Renal cortex interstitium (tissue), 11 donors: ENCODE data around the gene ACTA2. TPM values are rescaled to one million over a fixed set of nuclear protein-coding genes. Genes with fewer than 3 reads are reported as not detected.
"Not testable (repeated sequence)": the region's sequence is repeated elsewhere in the genome, so short reads cannot be mapped to it uniquely, and the experiment has no call there.

Experiments
- DNase-seq, 11 donors: peaks; one replicate each; pipeline ENCODE4 v3.0.0-alpha.2; 2013; ENCODE audit warnings: low read depth in 9 of 11, low spot score in 4 of 11; ENCODE audit errors: extremely low read depth in 1 of 11
- polyA plus RNA-seq, 3 donors: library from polyadenylated mRNA; unstranded; fragments of 120-200 nt; gene quantifications; one replicate each; pipeline ENCODE4 v1.2.1, GENCODE V29; 2013; ENCODE audit not compliant: insufficient read length in 3 of 3

ACTA2 gene
- polyA plus RNA-seq, 3 donors = 139 to 194 (median 183) TPM

GRCh38 chr10:88933564-88933963 lies 19.0 kb downstream of the ACTA2 start:
- DNase-seq = no peak

GRCh38 chr10:88932539-88933256 lies 19.9 kb downstream of the ACTA2 start:
- peak in 5 of 11 donors; percentile 55 to 81 (median 70) for DNase-seq

- DNase-seq = not testable (repeated sequence)
Observed at GRCh38 chr10:88932029-88932428, 20.5 kb downstream of the ACTA2 start.

- DNase-seq = no peak
Observed at GRCh38 chr10:88931548-88931947, 21.0 kb downstream of the ACTA2 start.

GRCh38 chr10:88928254-88928653 lies 24.3 kb downstream of the ACTA2 start:
- no peak for DNase-seq

- DNase-seq = no peak
Observed at GRCh38 chr10:88927416-88927690, 25.2 kb downstream of the ACTA2 start.

- no peak for DNase-seq
Observed at GRCh38 chr10:88926566-88927415, 25.8 kb downstream of the ACTA2 start.

GRCh38 chr10:88923520-88923919 lies 29.1 kb downstream of the ACTA2 start:
- no peak for DNase-seq

- DNase-seq = no peak
Observed at GRCh38 chr10:88922041-88922440, 30.5 kb downstream of the ACTA2 start.

- no peak for DNase-seq
Observed at GRCh38 chr10:88920986-88921593, 31.5 kb downstream of the ACTA2 start.

- no peak for DNase-seq
Observed at GRCh38 chr10:88920198-88920597, 32.4 kb downstream of the ACTA2 start.

GRCh38 chr10:88919041-88919440 lies 33.5 kb downstream of the ACTA2 start:
- no peak for DNase-seq

GRCh38 chr10:88918191-88918905 lies 34.2 kb downstream of the ACTA2 start:
- no peak for DNase-seq

GRCh38 chr10:88916986-88917385 lies 35.6 kb downstream of the ACTA2 start:
- DNase-seq = no peak

- DNase-seq = no peak
Observed at GRCh38 chr10:88916231-88916630, 36.3 kb downstream of the ACTA2 start.

- no peak for DNase-seq
Observed at GRCh38 chr10:88915781-88916180, 36.8 kb downstream of the ACTA2 start.

GRCh38 chr10:88913788-88914187 lies 38.8 kb downstream of the ACTA2 start:
- no peak for DNase-seq

- DNase-seq = no peak
Observed at GRCh38 chr10:88913127-88913526, 39.4 kb downstream of the ACTA2 start.

GRCh38 chr10:88911851-88912250 lies 40.7 kb downstream of the ACTA2 start:
- no peak for DNase-seq

- no peak for DNase-seq
Observed at GRCh38 chr10:88911116-88911515, 41.5 kb downstream of the ACTA2 start.
